Effector memory CD4-positive, alpha-beta T cell (primary cell): ENCODE data around the gene TERF2IP.
A peak's percentile ranks its signal among the peaks of the same experiment; 100 is the strongest.

Experiments
- DNase-seq, 3 donors: peaks; one replicate each; pipeline ENCODE4 v3.0.0-alpha.2; 2020
- H3K27ac ChIP-seq: 2 replicates; pipeline ENCODE4 v1.7.0; 2013; ENCODE audit warnings: mild to moderate bottlenecking, low read length, moderate library complexity; ENCODE audit not compliant: insufficient read depth, poor library complexity, severe bottlenecking
- H3K27me3 ChIP-seq: replicated peaks from 2 replicates; pipeline ENCODE4 v1.7.0; 2013; ENCODE audit warnings: mild to moderate bottlenecking, low read length; ENCODE audit not compliant: insufficient read depth, control insufficient read depth, poor library complexity, severe bottlenecking
- H3K36me3 ChIP-seq: 2 replicates; pipeline ENCODE4 v1.7.0; 2013; ENCODE audit warnings: mild to moderate bottlenecking, low read length, moderate library complexity; ENCODE audit not compliant: control insufficient read depth, insufficient read depth
- H3K4me1 ChIP-seq: 2 replicates; pipeline ENCODE4 v1.7.0; 2013; ENCODE audit warnings: low read length, mild to moderate bottlenecking; ENCODE audit not compliant: control insufficient read depth, insufficient read depth, poor library complexity, severe bottlenecking
- H3K4me3 ChIP-seq: 2 replicates; pipeline ENCODE4 v1.7.0; 2013; ENCODE audit warnings: low read length, low read depth, mild to moderate bottlenecking; ENCODE audit not compliant: insufficient read depth, poor library complexity, severe bottlenecking
- H3K9me3 ChIP-seq: 2 replicates; pipeline ENCODE4 v1.7.0; 2013; ENCODE audit warnings: mild to moderate bottlenecking, low read length, moderate library complexity; ENCODE audit not compliant: control insufficient read depth
- total RNA-seq, 3 donors: gene quantifications; one replicate each; lab custom pipeline; 2026; lab: John Stamatoyannopoulos, UW

TERF2IP gene, protein sequence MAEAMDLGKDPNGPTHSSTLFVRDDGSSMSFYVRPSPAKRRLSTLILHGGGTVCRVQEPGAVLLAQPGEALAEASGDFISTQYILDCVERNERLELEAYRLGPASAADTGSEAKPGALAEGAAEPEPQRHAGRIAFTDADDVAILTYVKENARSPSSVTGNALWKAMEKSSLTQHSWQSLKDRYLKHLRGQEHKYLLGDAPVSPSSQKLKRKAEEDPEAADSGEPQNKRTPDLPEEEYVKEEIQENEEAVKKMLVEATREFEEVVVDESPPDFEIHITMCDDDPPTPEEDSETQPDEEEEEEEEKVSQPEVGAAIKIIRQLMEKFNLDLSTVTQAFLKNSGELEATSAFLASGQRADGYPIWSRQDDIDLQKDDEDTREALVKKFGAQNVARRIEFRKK
- total RNA-seq: 110 to 174 (median 168) reads per million in 3 donors

DNA sequence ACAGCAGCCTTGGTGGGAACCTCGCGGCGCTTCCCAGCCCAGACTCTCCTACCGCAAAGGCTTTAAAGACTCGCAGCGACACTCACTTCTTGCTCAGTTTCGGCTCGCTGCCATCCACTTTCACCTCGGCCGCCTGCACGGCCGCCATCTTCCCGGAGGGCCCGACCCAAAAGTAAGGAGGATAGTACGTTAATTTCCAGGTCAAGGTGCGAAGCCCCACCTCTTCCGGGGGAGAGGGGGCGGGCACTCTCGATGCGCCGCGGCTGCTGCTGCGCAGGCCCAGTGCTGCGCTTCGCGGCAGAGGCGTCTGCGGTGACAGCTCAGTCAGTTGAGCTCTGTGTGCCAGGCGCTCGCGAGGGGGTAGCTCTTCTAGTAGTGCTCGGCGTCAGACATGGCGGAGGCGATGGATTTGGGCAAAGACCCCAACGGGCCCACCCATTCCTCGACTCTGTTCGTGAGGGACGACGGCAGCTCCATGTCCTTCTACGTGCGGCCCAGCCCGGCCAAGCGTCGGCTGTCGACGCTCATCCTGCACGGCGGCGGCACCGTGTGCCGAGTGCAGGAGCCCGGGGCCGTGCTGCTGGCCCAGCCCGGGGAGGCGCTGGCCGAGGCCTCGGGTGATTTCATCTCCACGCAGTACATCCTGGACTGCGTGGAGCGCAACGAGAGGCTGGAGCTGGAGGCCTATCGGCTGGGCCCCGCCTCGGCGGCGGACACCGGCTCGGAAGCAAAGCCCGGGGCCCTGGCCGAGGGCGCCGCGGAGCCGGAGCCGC, at the start of gene TERF2IP, which contains the start of gene KARS1:
TSS of gene TERF2IP (plus strand) at position 282 of the 773 bp plus-strand sequence. CDS start at position 392, 110 bp downstream.
TSS of gene KARS1 (minus strand) at position 174 of the 773 bp plus-strand sequence. CDS start at position 148, 26 bp downstream.
- H3K4me3 ChIP-seq: peak within 1 kb of the TSS; percentile 90
- peaks cover 52% of the 10 kb centered on the region for H3K4me1 ChIP-seq
- peak within 1 kb of the TSS; percentile 92 for H3K27ac ChIP-seq
- no peaks in the 10 kb centered on the region for H3K9me3 ChIP-seq
- no peaks in the 10 kb centered on the region for H3K27me3 ChIP-seq
- peak; percentile 89 to 94 (median 92) for DNase-seq
- H3K36me3 ChIP-seq: peaks cover 7% of the 10 kb centered on the region

DNA sequence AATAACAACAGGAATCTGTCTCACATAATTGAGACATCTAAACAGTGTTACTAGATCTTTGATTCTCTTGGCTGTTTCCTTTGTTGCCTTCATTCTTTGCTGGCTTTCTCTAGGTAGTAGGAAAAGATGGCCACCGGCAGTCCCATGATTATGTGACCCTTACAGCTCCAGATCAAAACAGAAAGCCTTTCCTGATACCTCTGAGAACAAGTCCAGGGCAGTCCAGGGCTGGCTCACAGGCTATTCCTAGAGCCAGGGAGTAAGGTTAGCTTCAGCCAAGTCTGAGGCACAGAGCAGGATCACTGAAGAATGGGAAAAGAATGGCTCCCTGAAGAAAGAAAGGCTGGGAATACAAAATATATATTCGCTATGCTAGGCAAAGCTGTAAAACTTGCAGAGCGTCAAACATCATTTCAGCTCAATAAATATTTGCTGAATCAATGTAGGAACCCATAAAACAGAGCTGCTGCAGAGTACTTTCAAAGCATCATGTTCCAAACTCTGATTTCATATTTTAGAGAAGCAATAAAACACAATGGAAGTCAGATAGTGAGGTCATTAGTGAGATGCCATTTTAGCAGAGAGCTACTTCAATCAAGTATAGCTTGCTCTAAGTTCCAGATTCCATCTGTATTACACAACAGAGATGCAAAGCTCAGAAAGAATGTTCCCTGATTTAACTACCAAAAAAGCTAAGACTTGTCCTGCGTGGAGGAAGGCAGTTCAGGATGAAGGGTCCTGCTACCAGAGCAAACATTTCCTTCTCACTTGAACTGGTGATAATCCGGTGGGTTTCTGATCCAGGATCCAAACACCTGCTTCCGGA, 47.9 kb upstream of the TERF2IP start:
- no peak for DNase-seq
- Histone ChIP-seq H3K27ac (no peak overlapping the region), H3K36me3 (peaks cover 40% of the 10 kb centered on the region)

DNA sequence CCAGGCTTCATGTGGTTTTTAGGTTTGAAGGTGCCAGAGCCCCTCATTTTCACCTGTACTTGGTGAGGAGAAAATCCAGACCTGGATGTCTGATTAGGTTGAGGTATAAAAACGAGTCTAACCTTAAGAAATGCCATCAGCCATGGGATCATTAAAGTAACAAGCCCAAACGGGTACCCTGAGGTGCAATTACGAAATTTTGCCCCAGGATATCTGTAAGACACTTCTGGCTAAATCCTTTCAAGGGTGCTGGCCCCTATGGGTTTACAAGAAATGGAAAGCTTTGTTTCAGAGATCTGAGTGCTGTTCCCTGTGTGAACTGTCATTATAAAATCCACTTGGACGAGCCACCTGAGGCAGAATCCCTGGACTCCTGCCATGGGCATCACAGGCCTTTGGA, 44.3 kb upstream of the TERF2IP start:
- H3K4me3 ChIP-seq: no peak overlapping the region
- H3K36me3 ChIP-seq: peaks cover 49% of the 10 kb centered on the region
- H3K27ac ChIP-seq: no peak overlapping the region
- no peaks in the 10 kb centered on the region for H3K9me3 ChIP-seq
- no peaks in the 10 kb centered on the region for H3K27me3 ChIP-seq
- no peaks in the 10 kb centered on the region for H3K4me1 ChIP-seq
- DNase-seq: no peak

More for the DNA sequence above, 47.9 kb upstream of the TERF2IP start:
- no peaks in the 10 kb centered on the region for H3K27me3 ChIP-seq
- H3K9me3 ChIP-seq: no peaks in the 10 kb centered on the region
- H3K4me3 ChIP-seq: no peak overlapping the region
- no peaks in the 10 kb centered on the region for H3K4me1 ChIP-seq

DNA sequence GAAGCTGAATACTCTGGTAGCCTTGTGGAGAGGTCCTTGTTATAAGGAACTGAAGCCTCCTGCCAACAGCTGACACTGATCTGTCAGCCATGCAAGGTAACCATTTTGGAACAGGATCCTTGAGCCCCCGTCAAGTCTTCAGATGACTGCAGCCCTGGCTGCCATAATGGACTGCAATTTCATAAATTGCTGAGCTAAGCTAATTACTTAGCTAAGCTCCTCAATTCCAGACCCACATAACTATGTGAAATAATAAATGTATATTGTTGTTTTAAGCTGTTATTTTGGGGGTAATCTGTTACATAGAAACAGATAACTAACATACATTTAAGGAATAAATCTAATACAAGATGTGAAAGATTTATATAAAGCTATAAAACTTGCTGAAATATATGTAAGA, 41.1 kb upstream of the TERF2IP start:
- Histone ChIP-seq H3K36me3 (peaks cover 61% of the 10 kb centered on the region), H3K4me3 (no peak overlapping the region), H3K4me1 (no peaks in the 10 kb centered on the region), H3K27me3 (no peaks in the 10 kb centered on the region), H3K27ac (no peak overlapping the region), H3K9me3 (no peaks in the 10 kb centered on the region)
- no peak for DNase-seq

DNA sequence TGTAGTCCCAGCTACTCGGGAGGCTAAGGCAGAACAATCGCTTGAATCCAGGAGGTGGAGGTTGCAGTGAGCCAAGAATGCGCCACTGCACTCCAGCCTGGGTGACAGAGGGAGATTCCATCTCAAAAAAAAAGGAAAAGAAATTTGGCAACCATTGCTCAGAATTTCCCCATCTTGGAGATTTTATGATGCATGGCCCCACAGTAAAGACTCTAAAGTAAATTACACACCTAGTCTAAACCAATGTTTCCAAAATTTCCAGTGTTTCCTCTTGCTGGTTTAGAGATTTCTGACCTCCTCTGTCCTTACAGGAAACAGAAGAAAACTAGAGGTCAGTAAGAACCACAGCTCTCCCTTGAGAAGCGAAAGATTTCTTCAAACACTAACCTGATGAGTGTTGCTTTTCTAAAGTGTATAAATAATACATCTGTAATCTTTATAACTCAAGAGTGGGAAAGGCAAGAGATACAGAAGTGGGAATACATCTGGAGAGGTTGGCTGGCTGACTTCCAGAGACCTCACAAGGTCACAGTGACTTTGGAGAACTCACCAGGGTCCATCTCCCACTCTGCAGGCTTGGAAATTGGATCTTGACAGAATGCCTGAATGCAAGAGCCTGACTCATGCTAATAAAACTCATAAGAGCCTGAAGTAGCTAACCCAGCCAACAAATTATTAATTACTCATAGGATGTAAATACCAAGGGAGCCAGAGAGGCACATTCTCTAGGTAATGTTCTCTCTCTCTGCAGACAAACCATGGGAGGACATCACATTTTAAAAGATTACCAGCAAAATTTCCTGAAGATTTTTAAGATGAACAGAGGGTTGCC, 33.3 kb upstream of the TERF2IP start:
- Histone ChIP-seq H3K4me1 (peaks cover 16% of the 10 kb centered on the region), H3K27ac (no peak overlapping the region), H3K27me3 (no peaks in the 10 kb centered on the region), H3K9me3 (no peaks in the 10 kb centered on the region), H3K4me3 (no peak overlapping the region), H3K36me3 (peaks cover 46% of the 10 kb centered on the region)
- no peak for DNase-seq

DNA sequence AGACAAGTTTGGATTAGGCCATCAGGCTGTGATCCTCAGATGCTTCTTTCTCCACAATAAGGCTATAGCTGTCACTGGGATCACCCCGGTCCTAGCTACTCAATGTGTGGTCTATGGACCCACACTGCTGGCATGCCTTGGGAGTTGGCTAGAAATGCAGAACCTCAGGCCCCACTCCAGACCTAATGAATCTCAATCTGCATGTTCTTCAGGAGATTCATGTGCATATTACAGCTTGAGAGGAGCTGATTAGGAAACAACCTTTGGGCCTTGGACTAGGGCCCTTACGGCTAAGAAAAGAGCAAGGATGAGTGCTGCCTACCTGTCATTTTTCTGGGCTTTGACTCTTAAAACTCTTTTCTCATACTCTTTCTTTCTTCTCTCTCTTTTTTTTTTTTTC, 32.0 kb upstream of the TERF2IP start:
- H3K9me3 ChIP-seq: no peaks in the 10 kb centered on the region
- peaks cover 16% of the 10 kb centered on the region for H3K4me1 ChIP-seq
- no peaks in the 10 kb centered on the region for H3K27me3 ChIP-seq
- no peak for DNase-seq
- H3K27ac ChIP-seq: no peak overlapping the region
- peaks cover 35% of the 10 kb centered on the region for H3K36me3 ChIP-seq
- no peak overlapping the region for H3K4me3 ChIP-seq

DNA sequence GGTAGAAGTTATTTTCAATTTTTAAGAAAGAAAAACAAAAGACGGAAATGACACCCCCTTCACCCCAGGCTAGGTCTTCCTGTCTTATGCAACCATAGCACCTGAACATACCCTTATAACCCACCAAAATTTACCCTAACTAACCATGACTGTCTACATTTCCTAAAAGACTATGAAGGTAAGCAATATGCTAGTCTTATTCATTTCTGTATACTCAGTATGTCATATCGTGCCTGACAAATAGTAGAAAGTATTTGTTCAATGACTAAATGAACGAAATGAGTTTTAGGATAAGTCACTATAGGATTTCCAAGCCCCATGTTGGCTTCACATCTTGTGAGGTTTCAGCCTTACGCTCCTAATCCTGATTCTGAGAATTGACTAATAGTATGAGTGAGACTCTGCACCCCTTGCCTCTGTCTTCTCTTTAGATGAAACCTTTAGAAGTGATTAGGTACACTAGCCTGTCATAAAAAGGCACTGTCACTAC, 31.0 kb upstream of the TERF2IP start:
- Histone ChIP-seq H3K9me3 (no peaks in the 10 kb centered on the region), H3K4me1 (peaks cover 19% of the 10 kb centered on the region), H3K36me3 (peaks cover 31% of the 10 kb centered on the region), H3K27ac (peak overlapping the region; percentile 50), H3K27me3 (no peaks in the 10 kb centered on the region), H3K4me3 (no peak overlapping the region)
- DNase-seq: no peak

DNA sequence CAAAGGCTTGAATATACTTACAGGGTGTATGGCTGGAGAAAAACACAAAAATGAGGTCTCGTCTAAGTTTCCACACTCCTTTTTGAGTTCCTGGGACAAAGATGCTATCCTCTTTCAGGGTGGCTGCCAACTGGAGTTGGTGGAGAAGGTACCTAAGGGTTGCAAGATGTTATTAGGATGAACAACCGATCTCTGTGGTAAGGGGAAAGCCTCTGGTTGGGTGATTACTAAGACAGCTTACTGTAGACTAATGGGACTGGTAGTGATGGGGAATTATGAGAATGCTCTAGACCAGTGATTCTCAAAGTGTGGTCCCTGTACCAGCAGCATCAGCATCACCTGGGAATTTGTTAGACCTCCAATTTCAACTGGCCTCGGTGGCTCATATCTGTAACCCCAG, 30.5 kb upstream of the TERF2IP start:
- no peaks in the 10 kb centered on the region for H3K27me3 ChIP-seq
- H3K36me3 ChIP-seq: peaks cover 28% of the 10 kb centered on the region
- DNase-seq: no peak
- H3K4me3 ChIP-seq: no peak overlapping the region
- H3K9me3 ChIP-seq: no peaks in the 10 kb centered on the region
- peak overlapping the region; percentile 50 for H3K27ac ChIP-seq
- peaks cover 24% of the 10 kb centered on the region for H3K4me1 ChIP-seq

DNA sequence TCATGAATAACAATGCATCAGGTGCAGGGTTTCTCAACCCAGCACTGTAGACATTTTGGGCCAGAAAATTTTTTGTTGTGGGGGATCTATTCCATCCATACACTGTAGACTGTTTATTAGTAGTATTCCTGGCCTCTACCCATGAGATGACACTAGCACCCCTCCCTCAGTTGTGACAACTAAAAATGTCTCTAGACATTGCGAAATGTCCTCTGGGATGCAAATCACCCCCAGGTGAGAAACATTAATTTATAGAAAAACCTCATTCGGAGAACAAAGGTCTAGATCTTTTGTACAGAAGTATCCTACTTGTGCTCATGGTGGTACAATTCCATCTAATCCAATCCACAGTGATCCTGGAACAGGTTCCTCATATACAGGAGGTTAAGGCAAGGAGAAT, 28.8 kb upstream of the TERF2IP start:
- peaks cover 13% of the 10 kb centered on the region for H3K36me3 ChIP-seq

More for the DNA sequence above, 28.8 kb upstream of the TERF2IP start:
- no peaks in the 10 kb centered on the region for H3K27me3 ChIP-seq
- no peak for DNase-seq
- H3K4me1 ChIP-seq: peaks cover 25% of the 10 kb centered on the region
- no peak overlapping the region for H3K27ac ChIP-seq
- H3K9me3 ChIP-seq: no peaks in the 10 kb centered on the region
- H3K4me3 ChIP-seq: no peak overlapping the region
